ENCODE results near the gene CKM.

DNA sequence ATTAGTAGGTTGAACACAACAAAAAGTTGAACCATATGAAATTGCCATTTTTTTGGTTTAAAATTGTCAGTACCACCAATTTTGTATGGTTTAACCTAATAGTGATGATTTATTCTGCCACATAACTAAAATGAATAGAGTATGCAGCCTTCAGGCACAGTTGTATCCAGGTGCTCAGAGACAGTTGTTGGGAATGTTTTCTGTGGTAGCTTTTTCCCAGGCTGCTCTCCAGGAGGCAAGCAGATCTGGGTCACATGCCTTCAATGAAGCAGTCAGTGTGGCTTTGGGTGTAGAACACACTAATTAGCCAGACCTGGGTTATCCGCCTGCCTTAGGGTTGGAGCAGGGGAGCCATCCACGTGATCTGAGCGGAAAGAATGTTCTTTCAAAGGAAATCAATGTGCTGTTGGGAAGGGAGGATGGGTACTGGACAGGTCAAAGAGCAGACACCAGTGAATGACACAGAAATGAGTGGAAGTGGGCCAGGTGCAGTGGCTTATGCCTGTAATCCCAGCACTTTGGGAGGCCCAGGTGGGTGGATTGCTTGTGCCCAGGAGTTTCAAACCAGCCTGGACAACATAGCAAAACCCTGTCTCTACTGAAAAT is 43.0 kb downstream of the CKM start:
- TF ChIP-seq SIN3A (IDR thresholded peaks at IDR 0.05; ENCODE audit: borderline replicate concordance, insufficient read depth, low read length) (no peak), REST (IDR thresholded peaks at IDR 0.05; ENCODE audit: insufficient read depth in 1 of 2, low read depth in 2 of 2, low read length in 2 of 2) (no peak), POLR2AphosphoS5 (IDR thresholded peaks at IDR 0.05; ENCODE audit: low read depth, low read length) (no peak), TAF1 (IDR thresholded peaks at IDR 0.05; ENCODE audit: borderline replicate concordance, insufficient read depth, low read length) (no peak)
